H1 (cell line): ENCODE measurements around the gene PSMC3IP. TPM values are rescaled to one million over a fixed set of nuclear protein-coding genes. Genes with fewer than 3 reads are reported as not detected.

Source experiments
- BRCA1 ChIP-seq: IDR thresholded peaks from 2 replicates; pipeline ENCODE4 v1.6.1; 2012; ENCODE audit warnings: low read depth, low read length, improper control_type of control experiment
- JUN ChIP-seq: IDR thresholded peaks from 2 replicates; pipeline ENCODE4 v1.6.1; 2011; ENCODE audit warnings: low read depth, mild to moderate bottlenecking, improper control_type of control experiment, low read length
- KDM4A ChIP-seq: IDR thresholded peaks from one replicate; pipeline ENCODE4 v1.7.1; 2012; ENCODE audit warnings: low read depth, mild to moderate bottlenecking, moderate library complexity, low read length, inconsistent platforms; ENCODE audit not compliant: severe bottlenecking
- RAD21 ChIP-seq, 2 experiments: IDR thresholded peaks in 1 of 2; conservative IDR thresholded peaks in 1 of 2; 2 replicates each; pipeline ENCODE4 v1.6.1; 2011; ENCODE audit warnings: low read depth in 2 of 2, low read length in 2 of 2, improper control_type of control experiment in 1 of 2, inconsistent platforms in 1 of 2, mild to moderate bottlenecking in 1 of 2, moderate library complexity in 1 of 2
- SP1 ChIP-seq: IDR thresholded peaks from 2 replicates; pipeline ENCODE4 v1.6.1; 2011; ENCODE audit warnings: low read depth, low read length
- YY1 ChIP-seq: IDR thresholded peaks from 2 replicates; pipeline ENCODE4 v1.6.1; 2011; ENCODE audit warnings: low read depth, mild to moderate bottlenecking, low read length
- polyA plus RNA-seq, 7 experiments: library from polyadenylated mRNA; depleted of rRNA in 3 of 7; stranded (reverse) in 5 of 7; unstranded in 2 of 7; fragments of >200 nt in 5 of 7; fragments of 200-250 nt in 2 of 7; gene quantifications; 1 replicate in 5 of 7; 2 replicates in 1 of 7; 4 replicates in 1 of 7; pipeline versions ENCODE4 v1.2.1 to v1.2.3, GENCODE V29; 2011 to 2013; ENCODE audit warnings: missing spikeins in 2 of 7, mixed read lengths in 2 of 7
- total RNA-seq: library from RNA; stranded (reverse); fragmentation: NEBNext Ultra II Directional; extraction: Animal tissue kit (Norgen Biotek cat#: 25700); gene quantifications from 2 replicates; pipeline ENCODE4 v1.2.1, GENCODE V29; 2021
- TF ChIP-seq, protein P1 (sequence below), 3 experiments: IDR thresholded peaks; 1 replicate in 2 of 3; 2 replicates in 1 of 3; pipeline versions ENCODE4 v1.5.1 to v1.6.1; 2011; ENCODE audit warnings: low read length in 3 of 3, mild to moderate bottlenecking in 3 of 3, inconsistent platforms in 2 of 3, low read depth in 1 of 3, moderate library complexity in 1 of 3; ENCODE audit not compliant: insufficient read depth in 1 of 3; ENCODE audit errors: control extremely low read depth in 1 of 3

The PSMC3IP gene
- total and polyA plus RNA-seq, 2 of the 8 experiments (the other 6 are each of a cell fraction or from before 2014, with no cell fraction given) = 11.5 to 21.9 TPM

DNA sequence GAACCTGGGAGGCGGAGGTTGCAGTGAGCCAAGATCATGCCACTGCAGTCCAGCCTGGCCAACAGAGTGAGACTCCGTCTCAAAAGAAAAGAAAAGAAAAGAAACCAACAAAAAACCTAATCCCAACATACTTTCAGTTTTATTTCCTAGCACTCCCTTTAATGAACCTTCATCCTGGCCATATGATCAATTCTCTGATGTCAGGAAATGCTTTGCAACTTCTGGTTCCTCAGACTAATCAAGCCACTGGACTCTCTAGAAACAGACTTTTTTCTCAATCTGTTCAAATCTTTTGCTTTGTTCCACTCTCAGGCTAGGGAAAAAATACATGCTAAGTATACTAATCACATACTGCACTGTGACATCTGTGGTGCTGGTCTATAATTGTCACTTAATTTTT lies 13.4 kb upstream of the PSMC3IP start (continued):
- no peak for TF ChIP-seq RAD21 (IDR thresholded peaks at IDR 0.05 in 1 of 2, conservative IDR thresholded peaks at IDR 0.05 in 1 of 2; ENCODE audit: low read depth in 2 of 2, low read length in 2 of 2)
- no peak for TF ChIP-seq SP1
- TF ChIP-seq YY1 = no peak
- no peak for TF ChIP-seq KDM4A
- no peak for TF ChIP-seq BRCA1
- no peak for TF ChIP-seq JUN
- TF ChIP-seq, protein P1, sequence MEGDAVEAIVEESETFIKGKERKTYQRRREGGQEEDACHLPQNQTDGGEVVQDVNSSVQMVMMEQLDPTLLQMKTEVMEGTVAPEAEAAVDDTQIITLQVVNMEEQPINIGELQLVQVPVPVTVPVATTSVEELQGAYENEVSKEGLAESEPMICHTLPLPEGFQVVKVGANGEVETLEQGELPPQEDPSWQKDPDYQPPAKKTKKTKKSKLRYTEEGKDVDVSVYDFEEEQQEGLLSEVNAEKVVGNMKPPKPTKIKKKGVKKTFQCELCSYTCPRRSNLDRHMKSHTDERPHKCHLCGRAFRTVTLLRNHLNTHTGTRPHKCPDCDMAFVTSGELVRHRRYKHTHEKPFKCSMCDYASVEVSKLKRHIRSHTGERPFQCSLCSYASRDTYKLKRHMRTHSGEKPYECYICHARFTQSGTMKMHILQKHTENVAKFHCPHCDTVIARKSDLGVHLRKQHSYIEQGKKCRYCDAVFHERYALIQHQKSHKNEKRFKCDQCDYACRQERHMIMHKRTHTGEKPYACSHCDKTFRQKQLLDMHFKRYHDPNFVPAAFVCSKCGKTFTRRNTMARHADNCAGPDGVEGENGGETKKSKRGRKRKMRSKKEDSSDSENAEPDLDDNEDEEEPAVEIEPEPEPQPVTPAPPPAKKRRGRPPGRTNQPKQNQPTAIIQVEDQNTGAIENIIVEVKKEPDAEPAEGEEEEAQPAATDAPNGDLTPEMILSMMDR (IDR thresholded peaks at IDR 0.05; ENCODE audit: control extremely low read depth in 1 of 3, insufficient read depth in 1 of 3, low read depth in 1 of 3, low read length in 3 of 3) = no peak
